HG02840 (cell line): ENCODE measurements around the gene ERF.

Experiments used
- ATAC-seq: cut with Tn5 transposase; IDR thresholded peaks from one replicate; pipeline ENCODE4 v1.9.1; 2021; ENCODE audit warnings: mild to moderate bottlenecking, moderate library complexity, moderate number of reproducible peaks; ENCODE audit not compliant: unreplicated experiment, low FRiP score

ERF gene

GRCh38 chr19:42244347-42245220 lies 10.3 kb downstream of the ERF start:
- peak; percentile 37 for ATAC-seq

GRCh38 chr19:42242512-42243409 lies 12.2 kb downstream of the ERF start, which contains the start of gene GSK3A:
GSK3A (minus strand) TSS chr19:42242602; CDS start chr19:42242465, 137 bp downstream.
- peak; percentile 64 for ATAC-seq

GRCh38 chr19:42242069-42242511 lies 12.8 kb downstream of the ERF start:
- no peak for ATAC-seq

GRCh38 chr19:42241279-42241678 lies 13.6 kb downstream of the ERF start:
- no peak for ATAC-seq

GRCh38 chr19:42239544-42240220 lies 15.2 kb downstream of the ERF start:
- ATAC-seq: no peak

- no peak for ATAC-seq
These were observed 19.7 kb downstream of the ERF start for GRCh38 chr19:42235181-42235580.

- ATAC-seq: no peak
These were observed 20.6 kb downstream of the ERF start for GRCh38 chr19:42234364-42234763.

- ATAC-seq: no peak
These were observed 21.1 kb downstream of the ERF start for GRCh38 chr19:42233678-42234292.

- ATAC-seq: no peak
These were observed 21.8 kb downstream of the ERF start for GRCh38 chr19:42233106-42233505.

GRCh38 chr19:42232435-42232834 lies 22.5 kb downstream of the ERF start:
- no peak for ATAC-seq

- no peak for ATAC-seq
These were observed 24.4 kb downstream of the ERF start for GRCh38 chr19:42230571-42230970.

GRCh38 chr19:42229855-42230351 lies 25.0 kb downstream of the ERF start:
- ATAC-seq: no peak

GRCh38 chr19:42229301-42229854 lies 25.6 kb downstream of the ERF start:
- no peak for ATAC-seq

- ATAC-seq: no peak
These were observed 26.3 kb downstream of the ERF start for GRCh38 chr19:42228641-42229040.

- no peak for ATAC-seq
These were observed 28.0 kb downstream of the ERF start for GRCh38 chr19:42226886-42227285.

- no peak for ATAC-seq
These were observed 29.1 kb downstream of the ERF start for GRCh38 chr19:42225718-42226292.

GRCh38 chr19:42224940-42225717 lies 29.8 kb downstream of the ERF start:
- no peak for ATAC-seq

GRCh38 chr19:42220751-42221097 lies 34.2 kb downstream of the ERF start:
- ATAC-seq: no peak
